T-cell (primary cell): ENCODE measurements around the gene SFMBT2. TPM values are rescaled to one million over a fixed set of nuclear protein-coding genes. Genes with fewer than 3 reads are reported as not detected.

Source experiments
- ATAC-seq, 4 experiments: fragments of 200-7000 bp in 3 of 4; fragments of 150-1000 bp in 1 of 4; cut with Tn5 transposase; replicated peaks in 1 of 4; 1 replicate in 3 of 4; 2 replicates in 1 of 4; pipeline ENCODE4 v1.10.0; 2021; ENCODE audit warnings: moderate library complexity in 3 of 4, mild to moderate bottlenecking in 2 of 4, moderate number of reproducible peaks in 1 of 4
- CTCF ChIA-PET, 2 donors: fragments of 300-600 bp; sonication (Branson Sonifier 250); formaldehyde crosslinking; loops; one replicate each; lab custom pipeline; 2022; ENCODE audit warnings: antibody characterized with exemption in 2 of 2; lab: Charles Lee
- POLR2A ChIA-PET, 2 donors: fragments of 300-600 bp; sonication (Branson Sonifier 250); formaldehyde crosslinking; loops; one replicate each; lab custom pipeline; 2022; ENCODE audit warnings: antibody characterized with exemption in 2 of 2; lab: Charles Lee
- DNase-seq, 35 experiments: peaks; one replicate each; pipeline versions ENCODE4 v3.0.0 to v3.0.0-alpha.2; 2013 to 2023
- H3K27ac ChIP-seq: one replicate; pipeline ENCODE4 v1.5.1; 2013; ENCODE audit warnings: low read length
- H3K27me3 ChIP-seq, 2 experiments: replicated peaks in 1 of 2; 1 replicate in 1 of 2; 2 replicates in 1 of 2; pipeline versions ENCODE4 v1.6.1 to v1.7.0; 2013; ENCODE audit warnings: low read length in 1 of 2, mixed read lengths in 1 of 2; ENCODE audit not compliant: control insufficient read depth in 2 of 2, insufficient read depth in 2 of 2; ENCODE audit errors: extremely low read depth in 1 of 2
- H3K36me3 ChIP-seq, 2 donors: 1 replicate in 1 of 2; 2 replicates in 1 of 2; pipeline versions ENCODE4 v1.6.1 to v1.7.0; 2013; ENCODE audit warnings: low read length in 1 of 2; ENCODE audit not compliant: control insufficient read depth in 2 of 2, insufficient read depth in 1 of 2; ENCODE audit errors: extremely low read depth in 1 of 2
- H3K4me1 ChIP-seq, 2 experiments: 1 replicate in 1 of 2; 2 replicates in 1 of 2; pipeline versions ENCODE4 v1.6.1 to v1.7.0; 2013; ENCODE audit warnings: low read length in 2 of 2, mixed read lengths in 1 of 2; ENCODE audit not compliant: insufficient read depth in 2 of 2, control insufficient read depth in 1 of 2; ENCODE audit errors: extremely low read depth in 1 of 2
- H3K4me3 ChIP-seq, 2 donors: 1 replicate in 1 of 2; 2 replicates in 1 of 2; pipeline versions ENCODE4 v1.5.1 to v1.7.0; 2013; ENCODE audit warnings: mild to moderate bottlenecking in 2 of 2, low read length in 1 of 2, moderate library complexity in 1 of 2; ENCODE audit not compliant: control insufficient read depth in 1 of 2; ENCODE audit errors: extremely low read depth in 1 of 2
- H3K9me3 ChIP-seq: 2 replicates; pipeline ENCODE4 v1.7.0; 2013
- H3K27ac Mint-ChIP-seq, 2 donors: one replicate each; pipeline ENCODE4 v1.8.0; 2020 to 2021; ENCODE audit warnings: mild to moderate bottlenecking in 2 of 2, mixed read lengths in 2 of 2
- H3K27me3 Mint-ChIP-seq, 2 donors: one replicate each; pipeline ENCODE4 v1.8.0; 2021 to 2022; ENCODE audit warnings: mixed read lengths in 2 of 2
- H3K36me3 Mint-ChIP-seq: one replicate; pipeline ENCODE4 v1.8.0; 2021; ENCODE audit warnings: mixed read lengths
- H3K4me1 Mint-ChIP-seq, 3 donors: one replicate each; pipeline ENCODE4 v1.8.0; 2020 to 2022; ENCODE audit warnings: mixed read lengths in 3 of 3, mild to moderate bottlenecking in 1 of 3
- H3K4me3 Mint-ChIP-seq, 3 donors: one replicate each; pipeline ENCODE4 v1.8.0; 2020 to 2022; ENCODE audit warnings: mild to moderate bottlenecking in 3 of 3, mixed read lengths in 3 of 3, moderate library complexity in 3 of 3
- H3K9me3 Mint-ChIP-seq, 3 donors: one replicate each; pipeline ENCODE4 v1.8.0; 2020 to 2022; ENCODE audit warnings: mixed read lengths in 3 of 3
- WGBS: methylation state at CpG from one replicate; pipeline ENCODE4 v1.1.5; 2013; ENCODE audit warnings: missing lambda C conversion rate; ENCODE audit not compliant: insufficient coverage; 5-methylcytosine and 5-hydroxymethylcytosine counted together
- total RNA-seq, 35 experiments: library from RNA in 6 of 35; stranded (reverse) in 6 of 35; fragments of 120-200 nt in 1 of 35; gene quantifications; one replicate each; pipeline versions ENCODE4 v1.2.1 to v1.2.4 and lab custom pipeline; 2013 to 2026

SFMBT2 gene
- total RNA-seq, 5 donors from 2014 or later (not counting 1 experiment from before 2014, with no cell fraction given): 32.7 to 38.3 (median 36.8) TPM

- no peak for DNase-seq
- H3K27ac ChIP-seq: no peak overlapping the region
- WGBS: 76% methylated on average over 5 of the region's 7 CpGs
- no peaks in the 10 kb centered on the region for H3K9me3 ChIP-seq
- ChIA-PET POLR2A (no interaction called here), CTCF (no interaction called here)
- H3K4me3 ChIP-seq: no peak overlapping the region
- Mint-ChIP-seq H3K4me1 (peaks cover 34 to 46% (median 44%) of the 10 kb centered on the region in 3 donors), H3K27ac (no peak overlapping the region), H3K4me3 (no peak overlapping the region), H3K9me3 (peaks cover 0 to 10% (median 0%) of the 10 kb centered on the region in 3 donors), H3K27me3 (no peaks in the 10 kb centered on the region), H3K36me3 (peaks cover 84% of the 10 kb centered on the region)
- ATAC-seq: no peak
- H3K27me3 ChIP-seq: no peaks in the 10 kb centered on the region
- peaks cover 7 to 40% of the 10 kb centered on the region in 2 donors for H3K36me3 ChIP-seq
- H3K4me1 ChIP-seq: peaks cover 0 to 2% of the 10 kb centered on the region in 2 experiments
These were observed 50.9 kb downstream of the SFMBT2 start for GRCh38 chr10:7359954-7360353.

- H3K27me3 ChIP-seq: no peaks in the 10 kb centered on the region
- Mint-ChIP-seq H3K27ac (no peak overlapping the region), H3K4me1 (peaks cover 34 to 44% (median 38%) of the 10 kb centered on the region in 3 donors), H3K27me3 (no peaks in the 10 kb centered on the region), H3K4me3 (no peak overlapping the region), H3K9me3 (peaks cover 0 to 10% (median 0%) of the 10 kb centered on the region in 3 donors), H3K36me3 (peaks cover 78% of the 10 kb centered on the region)
- ATAC-seq (no peak), DNase-seq (no peak)
- H3K4me1 ChIP-seq: peaks cover 0 to 2% of the 10 kb centered on the region in 2 experiments
- H3K4me3 ChIP-seq: no peak overlapping the region
- no peaks in the 10 kb centered on the region for H3K9me3 ChIP-seq
- ChIA-PET CTCF (no interaction called here), POLR2A (interaction anchor here in 1 of 2 donors (0.5 kb wide), 1 partner anchor 1334 kb away, joined by 5 read pairs; no protein-coding TSS in a partner anchor)
- peaks cover 7 to 35% of the 10 kb centered on the region in 2 donors for H3K36me3 ChIP-seq
- WGBS: 93% methylated on average over 2 of the region's 7 CpGs
- H3K27ac ChIP-seq: no peak overlapping the region
These were observed 51.5 kb downstream of the SFMBT2 start for GRCh38 chr10:7359356-7359755.

GRCh38 chr10:7357193-7357592 is 53.6 kb downstream of the SFMBT2 start:
- H3K27me3 ChIP-seq: no peaks in the 10 kb centered on the region
- H3K27ac ChIP-seq: no peak overlapping the region
- H3K36me3 Mint-ChIP-seq: peaks cover 57% of the 10 kb centered on the region
- CTCF ChIA-PET: no interaction called here
- H3K9me3 ChIP-seq: no peaks in the 10 kb centered on the region
- 87% methylated on average over 3 of the region's 6 CpGs for WGBS
- ATAC-seq (no peak), DNase-seq (no peak)
- no peak overlapping the region for H3K4me3 Mint-ChIP-seq
- H3K4me1 Mint-ChIP-seq: peaks cover 26 to 41% (median 37%) of the 10 kb centered on the region in 3 donors
- peaks cover 0 to 7% (median 0%) of the 10 kb centered on the region in 3 donors for H3K9me3 Mint-ChIP-seq
- H3K4me1 ChIP-seq: peaks cover 0 to 2% of the 10 kb centered on the region in 2 experiments
- POLR2A ChIA-PET: no interaction called here
- H3K27ac Mint-ChIP-seq: no peak overlapping the region
- no peak overlapping the region for H3K4me3 ChIP-seq
- no peaks in the 10 kb centered on the region for H3K27me3 Mint-ChIP-seq
- H3K36me3 ChIP-seq: peaks cover under 1 to 22% of the 10 kb centered on the region in 2 donors

- no peak overlapping the region for H3K27ac Mint-ChIP-seq
- WGBS: 97% methylated on average over 10 of the region's 11 CpGs
- no peak overlapping the region for H3K4me3 Mint-ChIP-seq
These were observed 56.3 kb downstream of the SFMBT2 start for GRCh38 chr10:7354330-7355047.

GRCh38 chr10:7351894-7352293 is 58.9 kb downstream of the SFMBT2 start:
- H3K9me3 Mint-ChIP-seq: no peaks in the 10 kb centered on the region
- ATAC-seq (no peak), DNase-seq (no peak)
- H3K27me3 ChIP-seq: no peaks in the 10 kb centered on the region
- no peak overlapping the region for H3K27ac Mint-ChIP-seq
- peaks cover 33 to 48% (median 42%) of the 10 kb centered on the region in 3 donors for H3K4me1 Mint-ChIP-seq
- H3K36me3 ChIP-seq: peaks cover 3 to 10% of the 10 kb centered on the region in 2 donors
- no peaks in the 10 kb centered on the region for H3K4me1 ChIP-seq
- no peak overlapping the region for H3K27ac ChIP-seq
- no peaks in the 10 kb centered on the region for H3K9me3 ChIP-seq
- H3K36me3 Mint-ChIP-seq: peaks cover 42% of the 10 kb centered on the region
- 92% methylated on average over 7 of the region's 9 CpGs for WGBS
- no peak overlapping the region for H3K4me3 ChIP-seq
- POLR2A ChIA-PET: no interaction called here
- no peaks in the 10 kb centered on the region for H3K27me3 Mint-ChIP-seq
- no peak overlapping the region for H3K4me3 Mint-ChIP-seq
- CTCF ChIA-PET: no interaction called here

More at GRCh38 chr10:7354330-7355047, 56.3 kb downstream of the SFMBT2 start:
- Histone ChIP-seq H3K27ac (no peak overlapping the region), H3K4me3 (no peak overlapping the region), H3K36me3 (peaks cover 3 to 18% of the 10 kb centered on the region in 2 donors), H3K27me3 (no peaks in the 10 kb centered on the region), H3K9me3 (no peaks in the 10 kb centered on the region), H3K4me1 (peaks cover 0 to 2% of the 10 kb centered on the region in 2 experiments)
- Mint-ChIP-seq H3K36me3 (peaks cover 54% of the 10 kb centered on the region), H3K9me3 (peaks cover 0 to 7% (median 0%) of the 10 kb centered on the region in 3 donors), H3K4me1 (peaks cover 36 to 44% (median 44%) of the 10 kb centered on the region in 3 donors), H3K27me3 (no peaks in the 10 kb centered on the region)
- DNase-seq: no peak
- ChIA-PET CTCF (no interaction called here), POLR2A (no interaction called here)
- ATAC-seq: no peak

GRCh38 chr10:7350541-7351195 is 60.2 kb downstream of the SFMBT2 start:
- CTCF ChIA-PET: interaction anchor here in 1 of 2 donors (0.6 kb wide), 1 partner anchor 50 kb away, joined by 3 read pairs; no protein-coding TSS in a partner anchor

More at GRCh38 chr10:7350541-7351195, 60.2 kb downstream of the SFMBT2 start:
- peaks cover 44% of the 10 kb centered on the region for H3K36me3 Mint-ChIP-seq
- no peak overlapping the region for H3K4me3 ChIP-seq
- no peak overlapping the region for H3K27ac ChIP-seq
- POLR2A ChIA-PET: no interaction called here
- no peaks in the 10 kb centered on the region for H3K9me3 Mint-ChIP-seq
- no peaks in the 10 kb centered on the region for H3K27me3 ChIP-seq
- ATAC-seq (no peak), DNase-seq (no peak)
- H3K4me3 Mint-ChIP-seq: no peak overlapping the region
- H3K4me1 Mint-ChIP-seq: peaks cover 36 to 46% (median 45%) of the 10 kb centered on the region in 3 donors
- no peak overlapping the region for H3K27ac Mint-ChIP-seq
- WGBS: 100% methylated on average over 1 of the region's 3 CpGs
- H3K9me3 ChIP-seq: no peaks in the 10 kb centered on the region
- H3K27me3 Mint-ChIP-seq: no peaks in the 10 kb centered on the region
- peaks cover 3 to 9% of the 10 kb centered on the region in 2 donors for H3K36me3 ChIP-seq
- H3K4me1 ChIP-seq: no peaks in the 10 kb centered on the region
